ENCODE results near the gene TAGLN2. TPM values are rescaled to one million over a fixed set of nuclear protein-coding genes. Genes with fewer than 3 reads are reported as not detected.

Gene TAGLN2
- total and polyA plus RNA-seq, 9 of the 15 experiments (the other 6 are each of a cell fraction or from before 2014, with no cell fraction given), result 192 to 683 (median 455) TPM

- TF ChIP-seq HMGXB4 (CRISPR knock-in tag; IDR thresholded peaks at IDR 0.05) (0 out of 2 replicates have a peak, but pooled peaks have one; percentile 57), ZNF830 (CRISPR knock-in tag; IDR thresholded peaks at IDR 0.05) (no peak), XRCC5 (IDR thresholded peaks at IDR 0.05; ENCODE audit: low read depth, low read length) (no peak), ZNF174 (CRISPR knock-in tag; IDR thresholded peaks at IDR 0.05) (no peak), ILF3 (IDR thresholded peaks at IDR 0.05; ENCODE audit: borderline replicate concordance) (no peak), ZNF384 (IDR thresholded peaks at IDR 0.05; ENCODE audit: low read depth, low read length) (no peak), CBX8 (IDR thresholded peaks at IDR 0.05; ENCODE audit: borderline replicate concordance, extremely low read depth, low read depth, low read length, poor library complexity, severe bottlenecking) (no peak), ESRRA (IDR thresholded peaks at IDR 0.05; ENCODE audit: borderline replicate concordance, low read depth) (no peak), PTBP1 (IDR thresholded peaks at IDR 0.05; ENCODE audit: low read depth, low read length) (no peak), PHF8 (IDR thresholded peaks at IDR 0.05; ENCODE audit: borderline replicate concordance, low read length) (peak; percentile 53; the same call in 1 of the 2 replicates), DIDO1 (tag; IDR thresholded peaks at IDR 0.05; ENCODE audit: low read depth) (no peak), ZNF282 (CRISPR knock-in tag; IDR thresholded peaks at IDR 0.05) (no peak), ZNF586 (CRISPR knock-in tag; conservative IDR thresholded peaks at IDR 0.05) (no peak), AFF1 (IDR thresholded peaks at IDR 0.05; ENCODE audit: low read depth in 1 of 2, partially characterized antibody in 2 of 2) (no peak), NCOA4 (IDR thresholded peaks at IDR 0.05; ENCODE audit: partially characterized antibody) (no peak), NR2C1 (IDR thresholded peaks at IDR 0.05) (no peak), NR2C1 (tag; IDR thresholded peaks at IDR 0.05) (peak; percentile 38; the same call in 1 of the 2 replicates), EP300 (IDR thresholded peaks at IDR 0.05; ENCODE audit: low read length) (no peak), ZNF518B (CRISPR knock-in tag; IDR thresholded peaks at IDR 0.05) (no peak)
These were observed 20.4 kb upstream of the TAGLN2 start, which contains the start of gene IGSF9 (continued) for GRCh38 chr1:159945483-159946241.
